ENCODE results near the gene ABCG8.
A peak's percentile ranks its signal among the peaks of the same experiment; 100 is the strongest.
"Not testable (repeated sequence)": the region's sequence is repeated elsewhere in the genome, so short reads cannot be mapped to it uniquely, and the experiment has no call there.

The ABCG8 gene

GRCh38 chr2:43874776-43875451, 36.1 kb downstream of the ABCG8 start:
- no peak for DNase-seq

GRCh38 chr2:43877782-43878464, 39.2 kb downstream of the ABCG8 start:
- no peak for DNase-seq

DNA sequence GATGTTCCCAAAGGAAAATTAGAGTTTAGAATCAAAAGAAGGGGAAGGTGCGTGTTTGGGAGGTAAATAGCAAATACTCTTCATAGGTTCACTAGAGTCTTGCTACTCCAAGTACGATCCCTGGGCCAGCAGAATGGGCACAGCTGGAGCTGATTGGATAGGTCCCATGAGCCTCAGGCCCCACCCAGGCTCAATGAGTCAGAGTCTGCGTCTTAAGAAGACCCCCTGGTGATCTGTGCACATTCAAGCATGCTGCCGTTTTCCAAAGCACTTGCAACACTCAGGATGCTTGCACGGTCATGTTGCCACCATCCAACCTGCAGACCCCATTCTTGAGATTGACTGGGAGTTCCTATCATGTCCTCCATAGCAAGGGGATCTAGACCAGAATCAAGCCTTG, 40.5 kb downstream of the ABCG8 start:
- DNase-seq: no peak

GRCh38 chr2:43880471-43880870, 41.7 kb downstream of the ABCG8 start:
- no peak for DNase-seq

DNA sequence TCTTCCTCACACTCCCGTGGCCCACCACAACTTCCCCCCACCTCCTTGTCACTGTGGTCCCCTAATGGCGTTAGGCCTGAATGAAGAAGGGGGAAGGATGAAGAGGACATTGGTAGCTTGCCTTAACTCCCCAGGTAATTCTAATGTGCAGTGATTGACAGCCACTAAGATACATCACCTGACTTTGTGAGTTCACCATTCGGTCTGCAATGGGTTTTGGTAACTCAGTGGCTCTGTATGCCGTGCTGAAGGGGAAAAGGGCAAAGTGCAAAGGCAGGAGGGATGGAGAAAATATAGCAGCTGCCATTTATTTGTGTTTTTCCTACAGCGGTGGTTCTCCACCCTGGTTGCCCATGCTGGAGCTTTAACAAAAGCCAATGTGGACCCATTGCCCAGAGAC, 42.2 kb downstream of the ABCG8 start:
- DNase-seq: no peak

DNA sequence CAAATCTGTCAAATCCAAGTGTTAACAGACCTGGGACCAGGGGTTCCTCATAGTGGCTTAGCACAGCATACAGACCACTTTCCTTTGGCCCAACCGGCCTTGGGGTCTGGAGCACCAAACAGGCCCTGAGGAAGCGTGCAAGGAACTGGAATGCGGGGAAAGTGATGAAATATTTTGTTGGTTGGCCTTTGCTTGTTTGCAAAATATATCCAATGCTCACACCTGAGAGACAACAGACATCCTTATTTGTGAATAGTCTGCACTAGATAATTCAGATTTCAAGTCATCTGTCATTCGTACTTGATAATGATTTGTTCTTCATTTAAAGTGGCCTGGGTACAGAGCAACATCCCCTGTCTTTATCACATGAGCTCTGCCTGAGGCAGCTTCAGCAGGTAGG, 43.5 kb downstream of the ABCG8 start:
- DNase-seq: no peak

DNA sequence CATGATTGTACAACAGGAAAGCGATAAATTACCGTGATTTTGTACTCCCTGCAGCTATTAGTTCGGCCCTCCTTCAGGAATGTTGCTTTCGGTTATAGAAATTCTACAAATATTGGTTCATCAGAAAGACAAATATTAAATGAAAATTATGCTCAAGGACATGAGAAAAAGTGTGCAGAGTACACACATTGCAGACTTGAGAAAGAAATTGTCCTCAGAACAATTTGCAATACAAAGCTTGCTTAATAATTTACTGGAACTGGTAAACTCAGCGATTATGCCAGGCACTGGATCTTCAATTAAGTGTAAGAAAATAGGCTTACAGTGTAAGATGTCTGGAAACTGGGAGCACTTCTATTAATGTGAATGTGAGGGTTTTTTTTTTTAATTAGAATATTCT, 45.9 kb downstream of the ABCG8 start:
- DNase-seq: no peak

DNA sequence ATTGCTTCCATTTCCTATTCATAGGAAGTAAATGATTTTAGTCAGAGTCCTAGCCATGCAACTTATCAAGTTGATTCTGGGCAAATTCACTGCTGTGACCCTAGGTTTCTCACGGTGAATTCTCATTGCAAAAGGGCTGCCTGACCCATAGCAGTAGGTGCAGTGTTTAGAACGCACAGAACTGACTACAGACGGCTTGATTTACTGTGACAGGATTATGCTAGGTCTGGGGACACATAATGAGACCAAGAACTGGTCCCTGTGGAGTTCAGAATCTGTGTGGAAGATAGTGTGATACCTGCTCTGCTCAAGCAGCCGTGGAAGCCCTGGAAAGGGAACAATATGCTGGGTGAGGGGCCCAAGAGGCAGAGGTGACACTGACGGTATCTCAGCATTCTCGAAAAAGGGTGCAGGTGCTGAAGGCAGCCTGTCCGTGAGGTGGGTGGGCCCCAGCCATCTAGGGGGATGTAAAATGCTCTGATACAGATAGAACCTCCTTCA, 46.4 kb downstream of the ABCG8 start:
- no peak for DNase-seq

DNA sequence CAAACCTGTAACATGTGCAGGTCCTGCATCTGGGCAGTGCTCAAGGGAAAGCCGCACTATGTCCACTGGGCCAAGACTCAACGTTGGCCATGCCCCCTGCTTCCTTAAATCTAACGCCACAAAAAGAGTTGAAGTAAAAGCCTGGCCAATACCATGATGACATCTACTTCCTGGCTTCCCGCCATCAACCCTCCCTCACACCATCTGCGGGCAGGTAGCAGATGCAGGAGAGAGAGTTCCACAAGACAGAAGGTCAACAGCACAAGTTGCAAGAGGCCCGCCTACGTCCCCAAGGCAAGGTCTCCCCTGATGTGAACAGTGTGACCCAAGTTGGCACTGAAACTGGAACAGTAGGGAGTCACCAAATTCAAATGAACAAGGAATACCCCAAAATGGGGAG, 48.4 kb downstream of the ABCG8 start:
- DNase-seq: no peak

GRCh38 chr2:43889416-43889815, 50.6 kb downstream of the ABCG8 start:
- no peak for DNase-seq

GRCh38 chr2:43890855-43891254, 52.1 kb downstream of the ABCG8 start:
- DNase-seq: no peak

GRCh38 chr2:43894743-43895142, 56.0 kb downstream of the ABCG8 start:
- DNase-seq: no peak

GRCh38 chr2:43896906-43897305, 58.1 kb downstream of the ABCG8 start:
- no peak for DNase-seq

- no peak for DNase-seq
Measured at GRCh38 chr2:43897492-43897891, 58.7 kb downstream of the ABCG8 start.

GRCh38 chr2:43898134-43898837, 59.5 kb downstream of the ABCG8 start:
- DNase-seq: peak; percentile 50

DNA sequence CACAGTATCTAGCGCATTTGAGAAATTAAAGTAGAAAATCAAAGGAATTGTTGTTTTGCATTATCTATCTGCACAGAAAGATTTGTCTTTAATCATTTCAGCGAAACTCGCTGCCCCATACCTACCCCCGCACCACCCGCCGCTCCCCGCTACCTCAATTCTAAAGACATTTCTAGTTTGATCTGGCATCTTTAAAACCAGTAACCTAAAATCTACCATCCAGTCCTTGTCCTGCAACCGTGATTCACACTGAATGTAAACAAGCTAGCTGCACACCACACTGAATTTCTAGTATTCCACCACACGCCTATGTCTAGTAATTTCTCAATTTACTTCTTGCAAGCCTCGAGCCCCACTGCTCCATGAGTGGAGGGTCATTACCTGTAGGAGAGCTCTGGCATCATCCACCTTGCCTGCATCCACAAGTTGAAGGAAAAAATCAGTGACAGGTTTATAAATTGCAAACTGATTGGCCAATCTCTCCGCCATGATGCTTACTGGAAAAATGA, 60.1 kb downstream of the ABCG8 start:
- DNase-seq: no peak

GRCh38 chr2:43899589-43899988, 60.8 kb downstream of the ABCG8 start:
- DNase-seq: no peak

DNA sequence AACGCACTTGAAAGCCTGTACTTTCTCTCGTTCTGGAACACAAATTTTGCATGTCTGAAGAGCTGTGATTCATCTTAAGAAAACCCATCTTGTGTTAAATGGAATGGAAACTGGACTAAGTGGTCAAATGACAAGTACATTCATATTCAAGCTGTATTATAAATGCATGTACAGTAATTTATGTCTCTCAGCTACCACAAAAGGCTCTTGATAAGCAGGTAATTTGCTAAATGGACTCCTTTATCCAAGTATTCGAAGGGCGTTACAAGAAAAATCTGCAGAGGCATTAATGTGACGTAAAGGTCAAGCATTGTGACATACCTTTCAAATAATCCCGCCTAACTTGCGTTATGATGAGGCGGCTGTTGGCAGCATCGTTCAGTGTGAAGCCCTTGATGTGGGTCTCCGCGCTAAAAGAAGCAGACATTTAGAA, 66.6 kb downstream of the ABCG8 start:
- no peak for DNase-seq

DNA sequence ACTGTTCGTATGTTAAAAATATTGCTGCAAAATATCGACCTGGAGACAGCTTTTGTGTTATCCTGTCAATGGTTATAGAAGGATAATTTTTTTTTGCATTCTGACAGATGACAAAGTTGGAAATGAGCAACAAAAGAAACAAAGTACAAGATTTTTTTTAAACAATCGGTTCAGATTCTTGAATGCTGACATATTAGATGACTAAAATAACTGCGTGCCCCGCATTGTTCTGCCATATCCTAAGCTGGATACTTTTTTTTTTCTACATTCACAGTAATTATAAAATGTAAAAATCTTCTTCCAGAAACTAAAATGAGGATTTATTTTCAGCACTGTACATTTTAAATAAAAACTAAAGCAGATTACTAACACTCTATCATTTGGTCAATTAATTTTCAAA, 67.1 kb downstream of the ABCG8 start:
- DNase-seq: no peak

GRCh38 chr2:43906448-43907109, 67.8 kb downstream of the ABCG8 start:
- no peak for DNase-seq

DNA sequence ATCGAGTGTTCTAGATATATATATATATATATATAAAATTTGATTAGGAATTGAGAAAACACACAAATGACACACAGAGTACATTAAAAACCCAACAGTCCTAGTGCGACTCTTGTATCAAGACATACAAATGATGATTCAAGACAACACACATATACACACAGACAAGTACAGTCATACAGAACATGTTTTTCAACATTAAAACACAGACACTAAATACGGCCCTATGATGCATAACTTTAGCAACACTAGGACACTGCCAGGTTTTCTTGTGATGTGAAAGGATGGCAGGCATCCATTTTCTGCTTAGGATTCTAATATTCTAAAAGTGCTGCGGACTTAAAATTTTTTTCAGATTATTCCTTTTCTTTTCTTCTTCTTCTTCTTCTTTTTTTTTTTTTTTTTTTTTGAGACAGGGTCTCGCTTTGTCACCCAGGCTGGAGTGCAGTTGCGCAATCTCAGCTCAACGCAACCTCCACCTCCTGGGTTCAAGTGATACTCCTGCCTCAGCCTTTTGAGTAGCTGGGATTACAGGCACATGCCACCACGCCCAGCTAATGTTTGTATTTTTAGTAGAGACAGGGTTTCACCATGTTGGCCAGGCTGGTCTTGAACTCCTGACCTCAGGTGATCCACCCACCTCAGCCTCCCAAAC, 72.5 kb downstream of the ABCG8 start:
- not testable (repeated sequence) for DNase-seq

DNA sequence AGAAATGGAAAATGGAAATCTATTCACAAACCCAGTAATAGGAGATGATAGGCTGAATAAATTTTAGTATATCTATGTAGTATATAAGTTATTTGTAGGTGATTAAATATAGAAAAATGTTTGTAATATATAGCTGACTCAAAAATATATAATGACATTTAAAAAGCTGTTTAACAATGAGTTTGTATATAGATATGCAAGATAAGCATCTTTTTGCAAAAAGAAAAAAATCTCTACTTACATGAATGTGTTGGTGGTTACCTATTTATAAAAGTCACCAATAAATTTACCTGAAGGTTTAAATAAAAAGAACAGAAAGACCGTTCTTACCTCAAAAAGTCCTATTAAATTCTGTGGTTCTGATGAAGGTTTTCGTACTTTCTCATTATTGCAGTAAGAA, 85.7 kb downstream of the ABCG8 start:
- no peak for DNase-seq

DNA sequence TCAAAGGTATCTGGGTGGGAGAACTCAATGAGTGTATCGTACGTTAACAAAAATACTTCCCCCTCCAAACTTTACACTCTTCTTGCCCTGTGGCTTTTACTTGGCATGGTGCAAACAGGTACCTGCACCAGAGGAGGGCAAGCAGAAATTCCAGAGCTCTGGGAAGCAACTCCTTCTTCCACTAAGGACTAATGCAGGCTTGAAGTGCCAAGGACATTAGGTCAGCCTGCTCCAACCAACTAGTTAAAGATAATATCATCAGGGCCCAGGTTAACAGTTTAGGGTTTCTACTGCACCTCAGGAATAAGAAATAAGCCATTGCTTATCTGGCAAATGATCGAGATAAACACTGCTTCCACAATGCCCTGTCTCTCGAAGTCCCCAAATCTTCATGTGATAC, 86.7 kb downstream of the ABCG8 start:
- DNase-seq: no peak
